ENCODE measurements around the gene GSS. TPM values are rescaled to one million over a fixed set of nuclear protein-coding genes. Genes with fewer than 3 reads are reported as not detected.

The GSS gene
- total and polyA plus RNA-seq, 2 donors (not counting 3 experiments of a cell fraction or from before 2014, with no cell fraction given): 47.9 to 65.1 TPM

DNA sequence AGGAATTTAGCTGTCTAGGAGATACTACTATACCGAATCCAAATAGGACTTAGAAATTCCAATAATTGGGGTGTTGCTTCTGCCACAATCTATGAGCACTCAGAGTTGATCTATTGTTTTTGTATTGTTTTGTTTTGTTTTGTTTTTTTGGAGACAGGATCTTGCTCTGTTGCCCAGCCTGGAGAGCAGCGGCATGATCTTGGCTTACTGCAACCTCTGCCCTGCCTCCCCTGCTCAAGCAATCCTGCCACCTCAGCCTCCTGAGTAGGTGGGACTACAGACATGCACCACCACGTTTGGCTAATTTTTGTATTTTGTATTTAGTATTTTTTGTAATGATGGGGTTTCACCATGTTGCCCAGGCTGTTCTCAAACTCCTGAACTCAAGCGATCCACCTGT, 71.8 kb downstream of the GSS start:
- ChIA-PET CTCF (interaction anchor here (1.0 kb wide), 1 partner anchor 9 kb away, joined by 4 read pairs; no protein-coding TSS in a partner anchor), POLR2A (no interaction called here)
- no peaks in the 10 kb centered on the region for H3K4me1 ChIP-seq (ENCODE audit: control insufficient read depth, extremely low read depth, insufficient read depth, low read length)
- no peak overlapping the region for H3K27ac ChIP-seq (ENCODE audit: insufficient read depth, low read depth, low read length)
- dilution Hi-C loops (cut with MboI; ENCODE audit: extremely low pct_ligation_motif_present, low sequenced_read_pairs): no loop called here
- no TSS peak for BruUV-seq (replicated peaks)
- intact Hi-C loops (cut with micrococcal nuclease): no loop called here
- no peak for TF ChIP-seq MYC (IDR thresholded peaks at IDR 0.05; ENCODE audit: low read depth, low read length)
- no peak for TF ChIP-seq POLR2AphosphoS5 (IDR thresholded peaks at IDR 0.05; ENCODE audit: insufficient read depth, low read depth, low read length)
- TF ChIP-seq, protein P1, sequence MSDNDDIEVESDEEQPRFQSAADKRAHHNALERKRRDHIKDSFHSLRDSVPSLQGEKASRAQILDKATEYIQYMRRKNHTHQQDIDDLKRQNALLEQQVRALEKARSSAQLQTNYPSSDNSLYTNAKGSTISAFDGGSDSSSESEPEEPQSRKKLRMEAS (IDR thresholded peaks at IDR 0.05; ENCODE audit: insufficient read depth, insufficient read length): no peak
- no peak for TF ChIP-seq EZH2 (IDR thresholded peaks at IDR 0.05; ENCODE audit: borderline replicate concordance, low read depth, low read length, severe bottlenecking)
- TF ChIP-seq FOS (IDR thresholded peaks at IDR 0.05; ENCODE audit: borderline replicate concordance, insufficient read depth, low read length): no peak
- no peak for TF ChIP-seq GATA2 (IDR thresholded peaks at IDR 0.05; ENCODE audit: insufficient read depth, insufficient read length, low read depth, low read length)
- TF ChIP-seq, protein P2, sequence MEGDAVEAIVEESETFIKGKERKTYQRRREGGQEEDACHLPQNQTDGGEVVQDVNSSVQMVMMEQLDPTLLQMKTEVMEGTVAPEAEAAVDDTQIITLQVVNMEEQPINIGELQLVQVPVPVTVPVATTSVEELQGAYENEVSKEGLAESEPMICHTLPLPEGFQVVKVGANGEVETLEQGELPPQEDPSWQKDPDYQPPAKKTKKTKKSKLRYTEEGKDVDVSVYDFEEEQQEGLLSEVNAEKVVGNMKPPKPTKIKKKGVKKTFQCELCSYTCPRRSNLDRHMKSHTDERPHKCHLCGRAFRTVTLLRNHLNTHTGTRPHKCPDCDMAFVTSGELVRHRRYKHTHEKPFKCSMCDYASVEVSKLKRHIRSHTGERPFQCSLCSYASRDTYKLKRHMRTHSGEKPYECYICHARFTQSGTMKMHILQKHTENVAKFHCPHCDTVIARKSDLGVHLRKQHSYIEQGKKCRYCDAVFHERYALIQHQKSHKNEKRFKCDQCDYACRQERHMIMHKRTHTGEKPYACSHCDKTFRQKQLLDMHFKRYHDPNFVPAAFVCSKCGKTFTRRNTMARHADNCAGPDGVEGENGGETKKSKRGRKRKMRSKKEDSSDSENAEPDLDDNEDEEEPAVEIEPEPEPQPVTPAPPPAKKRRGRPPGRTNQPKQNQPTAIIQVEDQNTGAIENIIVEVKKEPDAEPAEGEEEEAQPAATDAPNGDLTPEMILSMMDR (IDR thresholded peaks at IDR 0.05; ENCODE audit: extremely low read depth in 1 of 2, insufficient read depth in 1 of 2, low read depth in 1 of 2, low read length in 2 of 2): no peak
- no peak for TF ChIP-seq JUN (IDR thresholded peaks at IDR 0.05; ENCODE audit: borderline replicate concordance, insufficient read depth, insufficient read length, low read depth)
- no peak for TF ChIP-seq POLR2A (IDR thresholded peaks at IDR 0.05; ENCODE audit: low read depth, low read length)
- peaks cover 0 to 4% of the 10 kb centered on the region in 2 experiments for H3K36me3 ChIP-seq (ENCODE audit: control insufficient read depth in 2 of 2, extremely low read depth in 1 of 2, insufficient read depth in 2 of 2, low read length in 2 of 2)
- no peak overlapping the region for H3K4me2 ChIP-seq (ENCODE audit: insufficient read depth, low read length)
- H3K9ac ChIP-seq (replicated peaks; ENCODE audit: extremely low read depth, insufficient read depth, low read length): no peak overlapping the region
- no peaks in the 10 kb centered on the region for H3K9me3 ChIP-seq (replicated peaks; ENCODE audit: control insufficient read depth, insufficient read depth, low read length)
- no peaks in the 10 kb centered on the region for H3K27me3 ChIP-seq (ENCODE audit: control insufficient read depth in 2 of 2, insufficient read depth in 2 of 2, low read length in 2 of 2)
- no peaks in the 10 kb centered on the region for H4K20me1 ChIP-seq (replicated peaks; ENCODE audit: control insufficient read depth, extremely low read depth, insufficient read depth, low read length)
- no peak for DNase-seq (ENCODE audit: low read depth, low spot score)
- no peak overlapping the region for H3K4me3 ChIP-seq (replicated peaks in 1 of 3; ENCODE audit: insufficient read depth in 1 of 3, low read depth in 1 of 3, low read length in 3 of 3)
- H2AFZ ChIP-seq (ENCODE audit: low read depth, low read length): no peak overlapping the region
- FAIRE-seq: no peak
- peaks cover 4% of the 10 kb centered on the region for H3K79me2 ChIP-seq (ENCODE audit: control insufficient read depth, insufficient read depth, low read length)
- no peaks in the 10 kb centered on the region for H3K9me1 ChIP-seq (replicated peaks; ENCODE audit: control insufficient read depth, extremely low read depth, insufficient read depth, low read length)

All from endothelial cell of umbilical vein (primary cell).